ENCODE measurements around the gene MYOG.

GRCh38 chr1:203038217-203038741 is 47.5 kb downstream of the MYOG start:
- TF ChIP-seq CTCF (IDR thresholded peaks at IDR 0.05): no peak
- TF ChIP-seq POLR2A (IDR thresholded peaks at IDR 0.05): no peak

Measured in adrenal gland (tissue), 5 donors.